Uterus (tissue), 4 donors: Measurements from ENCODE around the gene PAGR1. TPM values are rescaled to one million over a fixed set of nuclear protein-coding genes. Genes with fewer than 3 reads are reported as not detected.

ENCODE experiments used
- DNase-seq, 2 donors: peaks; one replicate each; pipeline ENCODE4 v3.0.0-alpha.2; 2019 to 2020
- H3K27ac ChIP-seq, 2 donors: fragments of 200-600 bp; sonication (generic); 1 replicate in 1 of 2; 2 replicates in 1 of 2; pipeline ENCODE4 v1.5.1; 2016 to 2018
- H3K27me3 ChIP-seq, 2 donors: fragments of 200-600 bp; sonication (generic); one replicate each; pipeline ENCODE4 v1.5.1; 2018 to 2019; ENCODE audit warnings: control low read depth in 1 of 2
- H3K36me3 ChIP-seq, 2 donors: fragments of 200-600 bp; sonication (generic); one replicate each; pipeline ENCODE4 v1.5.1; 2019; ENCODE audit warnings: control low read depth in 1 of 2
- H3K4me1 ChIP-seq, 2 donors: fragments of 200-600 bp; sonication (generic); one replicate each; pipeline ENCODE4 v1.5.1; 2018 to 2019; ENCODE audit warnings: control low read depth in 1 of 2
- H3K4me3 ChIP-seq, 2 donors: fragments of 200-600 bp; sonication (generic); 1 replicate in 1 of 2; 2 replicates in 1 of 2; pipeline ENCODE4 v1.5.1; 2018 to 2019; ENCODE audit warnings: mild to moderate bottlenecking in 1 of 2
- H3K9me3 ChIP-seq, 2 donors: fragments of 200-600 bp; sonication (generic); one replicate each; pipeline ENCODE4 v1.5.1; 2019; ENCODE audit warnings: control low read depth in 1 of 2
- CTCF ChIP-seq, 4 experiments: fragments of 200-600 bp in 2 of 4; fragments of 450-650 bp in 2 of 4; sonication (generic) in 2 of 4; IDR thresholded peaks; one replicate each; pipeline ENCODE4 v1.5.1; 2016 to 2019; ENCODE audit warnings: antibody characterized with exemption in 4 of 4, mild to moderate bottlenecking in 2 of 4, moderate library complexity in 1 of 4
- POLR2A ChIP-seq, 2 donors: fragments of 450-650 bp; IDR thresholded peaks; one replicate each; pipeline ENCODE4 v1.6.1; 2016; ENCODE audit warnings: antibody characterized with exemption in 2 of 2, mild to moderate bottlenecking in 1 of 2, moderate library complexity in 1 of 2
- intact Hi-C: fragments of 100-400 bp; cut with DNase I; formaldehyde crosslinking; loops from one replicate; pipeline ENCODE4 v1.15.1; 2023; ENCODE audit warnings: low total_unique reads
- total RNA-seq, 4 donors: library from RNA; depleted of rRNA in 3 of 4; stranded (reverse); fragments of >200 nt in 3 of 4; gene quantifications; one replicate each; pipeline versions ENCODE4 v1.1.0 to v1.2.4, GENCODE V29; 2014 to 2023
- donor health status: DM: yes; HTN: yes; CAD: no.

The PAGR1 gene
- total RNA-seq, 4 donors from 2014 or later = 36.1 to 85.0 (median 46.9) TPM

- Histone ChIP-seq H3K4me1 (peaks cover 0 to 15% of the 10 kb centered on the region in 2 donors), H3K9me3 (no peaks in the 10 kb centered on the region), H3K27me3 (no peaks in the 10 kb centered on the region), H3K27ac (no peak overlapping the region), H3K4me3 (no peak overlapping the region), H3K36me3 (no peaks in the 10 kb centered on the region)
- intact Hi-C loops = no loop called here
- no peak for DNase-seq
- TF ChIP-seq CTCF (IDR thresholded peaks at IDR 0.05) = no peak
- TF ChIP-seq POLR2A (IDR thresholded peaks at IDR 0.05) = no peak
These were observed 43.0 kb downstream of the PAGR1 start for GRCh38 chr16:29858974-29859373.

- peaks cover 0 to 15% of the 10 kb centered on the region in 2 donors for H3K4me1 ChIP-seq
- no peak overlapping the region for H3K27ac ChIP-seq
- intact Hi-C loops = no loop called here
These were observed 44.3 kb downstream of the PAGR1 start for GRCh38 chr16:29860218-29860617.

GRCh38 chr16:29862383-29862883 lies 46.5 kb downstream of the PAGR1 start:
- intact Hi-C loops = no loop called here
- TF ChIP-seq POLR2A (IDR thresholded peaks at IDR 0.05) (no peak), CTCF (IDR thresholded peaks at IDR 0.05) (peak in 1 of 4 experiments; percentile 14)
- no peaks in the 10 kb centered on the region for H3K36me3 ChIP-seq
- H3K27ac ChIP-seq = peak overlapping the region; percentile 91 to 97
- H3K27me3 ChIP-seq = no peaks in the 10 kb centered on the region
- peak overlapping the region; percentile 81 to 96 for H3K4me3 ChIP-seq
- DNase-seq = no peak
- H3K9me3 ChIP-seq = no peaks in the 10 kb centered on the region
- H3K4me1 ChIP-seq = peaks cover 0 to 15% of the 10 kb centered on the region in 2 donors

More at GRCh38 chr16:29860218-29860617, 44.3 kb downstream of the PAGR1 start:
- no peak for DNase-seq
- Histone ChIP-seq H3K27me3 (no peaks in the 10 kb centered on the region), H3K9me3 (no peaks in the 10 kb centered on the region), H3K4me3 (no peak overlapping the region), H3K36me3 (no peaks in the 10 kb centered on the region)
- TF ChIP-seq CTCF (IDR thresholded peaks at IDR 0.05) (no peak), POLR2A (IDR thresholded peaks at IDR 0.05) (no peak)

- H3K4me1 ChIP-seq = peaks cover 0 to 15% of the 10 kb centered on the region in 2 donors
- TF ChIP-seq POLR2A (IDR thresholded peaks at IDR 0.05) (peak in 1 of 2 donors; percentile 16), CTCF (IDR thresholded peaks at IDR 0.05) (peak; percentile 63 to 82 (median 72))
- peak within 1 kb of the TSS; percentile 91 to 97 for H3K27ac ChIP-seq
- H3K27me3 ChIP-seq = no peaks in the 10 kb centered on the region
- peak; percentile 93 to 95 for DNase-seq
- intact Hi-C loops = no loop called here
- H3K36me3 ChIP-seq = no peaks in the 10 kb centered on the region
- no peaks in the 10 kb centered on the region for H3K9me3 ChIP-seq
- peak within 1 kb of the TSS; percentile 81 to 96 for H3K4me3 ChIP-seq
These were observed 47.1 kb downstream of the PAGR1 start, which contains the start of gene CDIPT for GRCh38 chr16:29862884-29863668. CDIPT (minus strand) TSS chr16:29863226; CDS start chr16:29862857, 369 bp downstream.

GRCh38 chr16:29863669-29863984 lies 47.7 kb downstream of the PAGR1 start:
- TF ChIP-seq POLR2A (IDR thresholded peaks at IDR 0.05) (no peak), CTCF (IDR thresholded peaks at IDR 0.05) (peak in 1 of 4 experiments; percentile 2)
- DNase-seq = no peak
- intact Hi-C loops = no loop called here
- Histone ChIP-seq H3K4me3 (peak overlapping the region; percentile 3 to 81), H3K36me3 (no peaks in the 10 kb centered on the region), H3K27ac (peak overlapping the region; percentile 91 to 97), H3K9me3 (no peaks in the 10 kb centered on the region), H3K27me3 (no peaks in the 10 kb centered on the region), H3K4me1 (peaks cover 0 to 15% of the 10 kb centered on the region in 2 donors)
